ENCODE data around the gene MATN4. TPM values are rescaled to one million over a fixed set of nuclear protein-coding genes. Genes with fewer than 3 reads are reported as not detected.

Gene MATN4
- total and polyA plus RNA-seq, 4 donors: 0.14 to 0.49 (median 0.35) TPM

DNA sequence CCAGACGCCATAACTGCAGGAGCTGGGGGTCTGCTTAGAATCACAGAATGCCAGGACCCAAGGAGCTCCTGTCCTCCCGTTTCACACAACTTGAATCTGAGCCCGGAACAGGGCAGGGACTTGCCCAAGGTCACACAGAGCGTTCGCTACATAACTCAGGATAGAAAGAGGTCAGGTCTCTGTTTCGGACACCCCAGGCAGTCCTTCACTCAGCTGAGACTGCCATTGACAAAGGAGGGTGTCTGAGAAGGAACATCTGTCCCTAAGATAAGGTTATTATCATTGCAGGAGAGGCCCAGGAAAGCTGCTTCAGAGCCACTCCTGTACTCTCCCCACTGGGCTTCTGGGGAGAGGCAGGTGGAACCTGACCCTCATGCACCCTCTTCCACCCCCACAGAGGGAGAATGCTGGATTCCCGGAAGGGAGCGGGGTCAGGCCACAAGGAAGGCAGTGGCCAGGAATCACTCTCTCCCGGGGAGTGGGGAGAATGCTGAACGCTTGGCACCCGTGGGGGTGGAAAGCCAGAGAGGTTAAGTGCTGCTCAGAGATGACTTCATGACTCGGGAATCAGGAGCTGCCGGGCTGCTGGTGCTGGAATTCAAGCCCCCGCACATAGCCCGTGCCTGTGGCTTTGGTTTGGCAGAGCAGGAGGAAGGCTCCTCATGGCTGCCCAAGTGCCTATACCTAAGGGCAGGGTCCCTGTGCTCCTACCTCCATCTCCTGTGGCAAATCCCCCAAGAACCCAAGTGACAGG is 29.4 kb upstream of the MATN4 start:
- no peaks in the 10 kb centered on the region for H3K9me3 ChIP-seq (ENCODE audit: control insufficient read depth in 4 of 4, insufficient read depth in 3 of 4, low read length in 3 of 4)
- H3K9ac ChIP-seq (ENCODE audit: insufficient read depth in 1 of 2, low read length in 2 of 2): no peak overlapping the region
- ATAC-seq (ENCODE audit: insufficient read depth, low FRiP score) (peak; percentile 32), DNase-seq (peak in 1 of 3 donors; percentile 47)
- 58 to 81% methylated on average over 15 of the region's 15 CpGs for WGBS, 2 donors
- H3K4me1 ChIP-seq (ENCODE audit: control insufficient read depth in 5 of 5, insufficient read depth in 5 of 5, low read length in 5 of 5): peaks cover 0 to 22% (median 12%) of the 10 kb centered on the region in 5 donors
- TF ChIP-seq, protein P1, sequence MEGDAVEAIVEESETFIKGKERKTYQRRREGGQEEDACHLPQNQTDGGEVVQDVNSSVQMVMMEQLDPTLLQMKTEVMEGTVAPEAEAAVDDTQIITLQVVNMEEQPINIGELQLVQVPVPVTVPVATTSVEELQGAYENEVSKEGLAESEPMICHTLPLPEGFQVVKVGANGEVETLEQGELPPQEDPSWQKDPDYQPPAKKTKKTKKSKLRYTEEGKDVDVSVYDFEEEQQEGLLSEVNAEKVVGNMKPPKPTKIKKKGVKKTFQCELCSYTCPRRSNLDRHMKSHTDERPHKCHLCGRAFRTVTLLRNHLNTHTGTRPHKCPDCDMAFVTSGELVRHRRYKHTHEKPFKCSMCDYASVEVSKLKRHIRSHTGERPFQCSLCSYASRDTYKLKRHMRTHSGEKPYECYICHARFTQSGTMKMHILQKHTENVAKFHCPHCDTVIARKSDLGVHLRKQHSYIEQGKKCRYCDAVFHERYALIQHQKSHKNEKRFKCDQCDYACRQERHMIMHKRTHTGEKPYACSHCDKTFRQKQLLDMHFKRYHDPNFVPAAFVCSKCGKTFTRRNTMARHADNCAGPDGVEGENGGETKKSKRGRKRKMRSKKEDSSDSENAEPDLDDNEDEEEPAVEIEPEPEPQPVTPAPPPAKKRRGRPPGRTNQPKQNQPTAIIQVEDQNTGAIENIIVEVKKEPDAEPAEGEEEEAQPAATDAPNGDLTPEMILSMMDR (IDR thresholded peaks at IDR 0.05; ENCODE audit: control extremely low read depth, extremely low read depth): no peak
- peak overlapping the region; percentile 84 to 89 for H3K27ac ChIP-seq (ENCODE audit: low read depth in 1 of 2, low read length in 1 of 2)
- peaks cover 0 to 20% (median 11%) of the 10 kb centered on the region in 4 donors for H3K36me3 ChIP-seq (ENCODE audit: control insufficient read depth in 4 of 4, insufficient read depth in 4 of 4, low read length in 4 of 4)
- H3K4me3 ChIP-seq: no peak overlapping the region
- no peaks in the 10 kb centered on the region for H3K27me3 ChIP-seq (ENCODE audit: control insufficient read depth in 3 of 3, insufficient read depth in 3 of 3, low read length in 2 of 3)

DNA sequence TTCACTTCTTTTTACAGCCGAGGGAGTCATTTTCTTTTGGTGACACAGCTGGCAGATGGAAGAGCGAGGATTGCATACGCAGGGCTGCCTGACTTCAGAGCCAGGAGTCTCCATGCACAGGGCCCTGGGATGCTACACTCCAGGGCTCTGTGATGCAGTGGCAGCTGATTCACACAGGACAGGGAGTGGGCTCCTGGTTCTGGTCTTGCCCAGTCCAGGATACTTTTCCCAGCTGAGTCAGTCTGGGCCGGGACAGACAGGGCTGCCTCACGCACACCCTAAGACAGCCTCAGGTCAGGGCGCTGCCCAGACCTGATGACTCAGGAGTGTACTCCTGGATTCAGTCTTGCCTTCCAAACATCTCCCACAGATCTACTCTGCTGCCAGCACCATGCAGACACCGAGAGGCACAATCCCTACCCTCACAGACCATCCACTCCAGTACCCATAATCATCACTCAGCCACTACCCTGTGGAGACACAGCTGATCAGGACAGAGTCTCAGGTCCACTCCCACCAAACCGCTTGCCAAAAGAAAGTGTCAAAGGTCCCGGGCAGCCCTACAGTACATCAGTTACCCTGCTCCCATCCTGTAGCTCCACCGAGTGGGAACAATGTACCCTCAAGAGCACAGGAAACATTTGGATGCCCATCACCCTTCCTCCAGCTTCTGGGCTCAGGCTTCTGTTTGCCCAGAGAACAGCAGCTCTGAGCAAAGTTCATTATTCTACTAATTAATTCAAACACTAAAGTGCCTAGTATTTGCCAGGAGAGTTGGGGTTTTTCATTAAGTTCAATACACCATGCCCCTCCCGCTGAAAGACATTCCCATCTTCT is 28.6 kb upstream of the MATN4 start:
- H3K27ac ChIP-seq (ENCODE audit: low read depth in 1 of 2, low read length in 1 of 2): peak overlapping the region; percentile 84 to 89
- WGBS, 2 donors: 75 to 79% methylated on average over 11 of the region's 11 CpGs
- ATAC-seq (ENCODE audit: insufficient read depth, low FRiP score): peak; percentile 45
- no peak overlapping the region for H3K4me3 ChIP-seq
- H3K9me3 ChIP-seq (ENCODE audit: control insufficient read depth in 4 of 4, insufficient read depth in 3 of 4, low read length in 3 of 4): no peaks in the 10 kb centered on the region
- DNase-seq: no peak
- no peaks in the 10 kb centered on the region for H3K27me3 ChIP-seq (ENCODE audit: control insufficient read depth in 3 of 3, insufficient read depth in 3 of 3, low read length in 2 of 3)
- peaks cover 0 to 15% (median 10%) of the 10 kb centered on the region in 5 donors for H3K4me1 ChIP-seq (ENCODE audit: control insufficient read depth in 5 of 5, insufficient read depth in 5 of 5, low read length in 5 of 5)
- no peak overlapping the region for H3K9ac ChIP-seq (ENCODE audit: insufficient read depth in 1 of 2, low read length in 2 of 2)
- H3K36me3 ChIP-seq (ENCODE audit: control insufficient read depth in 4 of 4, insufficient read depth in 4 of 4, low read length in 4 of 4): peaks cover 0 to 23% (median 11%) of the 10 kb centered on the region in 4 donors
- TF ChIP-seq, protein P1 (IDR thresholded peaks at IDR 0.05; ENCODE audit: control extremely low read depth, extremely low read depth): no peak

DNA sequence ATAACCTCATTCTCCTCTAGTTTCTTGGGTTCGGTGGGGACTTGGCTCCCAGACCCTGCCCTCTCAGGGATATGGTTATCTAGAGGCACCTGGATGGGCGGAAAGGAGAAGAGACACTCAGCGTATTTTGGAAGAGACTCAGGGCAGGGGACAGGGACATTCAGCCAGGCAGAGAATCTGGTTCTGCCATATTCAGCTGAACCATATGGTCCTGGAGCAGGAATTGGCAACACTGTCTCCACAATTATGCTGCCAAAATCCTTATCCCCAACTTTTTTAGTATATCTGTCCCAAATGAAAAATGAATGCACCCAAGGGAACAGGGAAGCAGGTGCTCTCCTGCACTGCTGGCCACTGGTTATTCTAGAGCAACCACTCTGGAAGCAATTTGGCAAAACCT is 22.4 kb upstream of the MATN4 start:
- 95 to 98% methylated on average over 3 of the region's 3 CpGs for WGBS, 2 donors
- Histone ChIP-seq H3K4me3 (no peak overlapping the region), H3K27me3 (ENCODE audit: control insufficient read depth in 3 of 3, insufficient read depth in 3 of 3, low read length in 2 of 3) (no peaks in the 10 kb centered on the region), H3K4me1 (ENCODE audit: control insufficient read depth in 5 of 5, insufficient read depth in 5 of 5, low read length in 5 of 5) (peaks cover 0 to 3% (median 0%) of the 10 kb centered on the region in 5 donors), H3K9ac (ENCODE audit: insufficient read depth in 1 of 2, low read length in 2 of 2) (no peak overlapping the region), H3K36me3 (ENCODE audit: control insufficient read depth in 4 of 4, insufficient read depth in 4 of 4, low read length in 4 of 4) (peaks cover 17 to 45% (median 31%) of the 10 kb centered on the region in 4 donors), H3K27ac (ENCODE audit: low read depth in 1 of 2, low read length in 1 of 2) (peak overlapping the region in 1 of 2 donors; percentile 64), H3K9me3 (ENCODE audit: control insufficient read depth in 4 of 4, insufficient read depth in 3 of 4, low read length in 3 of 4) (no peaks in the 10 kb centered on the region)
- ATAC-seq (ENCODE audit: insufficient read depth, low FRiP score) (no peak), DNase-seq (no peak)
- TF ChIP-seq, protein P1 (IDR thresholded peaks at IDR 0.05; ENCODE audit: control extremely low read depth, extremely low read depth): no peak
